Anterior cingulate cortex (tissue), 58 donors: ENCODE measurements around the gene PGA4.
A peak's percentile ranks its signal among the peaks of the same experiment; 100 is the strongest.

Experiments used
- DNase-seq, 58 donors: peaks; one replicate each; lab custom pipeline; 2025; lab: John Stamatoyannopoulos, UW

Gene PGA4

GRCh38 chr11:61274084-61274483 is 51.9 kb downstream of the PGA4 start:
- no peak for DNase-seq

- DNase-seq = no peak
Measured at GRCh38 chr11:61275191-61275590, 53.0 kb downstream of the PGA4 start.

- peak in 22 of 58 donors; percentile 11 to 76 (median 36) for DNase-seq
Measured at GRCh38 chr11:61277186-61278000, 55.2 kb downstream of the PGA4 start.

GRCh38 chr11:61278001-61278470 is 55.9 kb downstream of the PGA4 start:
- DNase-seq = peak in 8 of 58 donors; percentile 35 to 76 (median 54)

GRCh38 chr11:61279934-61280659 is 58.0 kb downstream of the PGA4 start:
- DNase-seq = peak in 4 of 58 donors; percentile 9 to 18 (median 12)

- no peak for DNase-seq
Measured at GRCh38 chr11:61280883-61281580, 58.9 kb downstream of the PGA4 start.
